Esophagus muscularis mucosa (tissue), 4 donors: ENCODE measurements around the gene HOXD11. TPM values are rescaled to one million over a fixed set of nuclear protein-coding genes. Genes with fewer than 3 reads are reported as not detected.

ENCODE experiments used
- DNase-seq: peaks from one replicate; pipeline ENCODE4 v3.0.0-alpha.2; 2017; ENCODE audit errors: extremely low spot score
- H3K27ac ChIP-seq, 4 donors: fragments of 200-600 bp; sonication (generic); replicated peaks in 1 of 4; 1 replicate in 3 of 4; 2 replicates in 1 of 4; pipeline ENCODE4 v1.5.1; 2016 to 2019; ENCODE audit warnings: mild to moderate bottlenecking in 1 of 4
- H3K27me3 ChIP-seq, 4 donors: fragments of 200-600 bp; sonication (generic); one replicate each; pipeline versions ENCODE4 v1.5.1 to v1.6.0; 2016 to 2019
- H3K36me3 ChIP-seq, 4 donors: fragments of 200-600 bp; sonication (generic); one replicate each; pipeline ENCODE4 v1.5.1; 2016 to 2019
- H3K4me1 ChIP-seq, 4 donors: fragments of 200-600 bp; sonication (generic); one replicate each; pipeline ENCODE4 v1.5.1; 2016 to 2019
- H3K4me3 ChIP-seq, 4 donors: fragments of 200-600 bp; sonication (generic); 1 replicate in 2 of 4; 2 replicates in 2 of 4; pipeline ENCODE4 v1.5.1; 2016 to 2019; ENCODE audit warnings: mild to moderate bottlenecking in 4 of 4, moderate library complexity in 1 of 4
- H3K9me3 ChIP-seq, 4 donors: fragments of 200-600 bp; sonication (generic); 1 replicate in 3 of 4; 2 replicates in 1 of 4; pipeline ENCODE4 v1.5.1; 2016 to 2019
- CTCF ChIP-seq, 3 experiments: fragments of 200-600 bp in 2 of 3; fragments of 450-650 bp in 1 of 3; sonication (generic) in 2 of 3; IDR thresholded peaks; one replicate each; pipeline ENCODE4 v1.5.1; 2017 to 2019; ENCODE audit warnings: antibody characterized with exemption in 3 of 3, mild to moderate bottlenecking in 2 of 3, moderate library complexity in 1 of 3
- EP300 ChIP-seq: sonication (generic); formaldehyde crosslinking; IDR thresholded peaks from one replicate; pipeline ENCODE4 v1.6.1; 2017; ENCODE audit warnings: antibody characterized with exemption
- POLR2A ChIP-seq: fragments of 450-650 bp; IDR thresholded peaks from one replicate; pipeline ENCODE4 v1.6.1; 2017; ENCODE audit warnings: antibody characterized with exemption, moderate library complexity, mild to moderate bottlenecking, low read depth
- POLR2AphosphoS5 ChIP-seq, 2 donors: sonication (generic); formaldehyde crosslinking; IDR thresholded peaks; one replicate each; pipeline ENCODE4 v1.6.1; 2017; ENCODE audit warnings: antibody characterized with exemption in 2 of 2
- WGBS: methylation state at CpG from one replicate; pipeline ENCODE4 v1.1.5; 2018; 5-methylcytosine and 5-hydroxymethylcytosine counted together
- intact Hi-C: fragments of 100-400 bp; cut with DNase I; formaldehyde crosslinking; loops from one replicate; pipeline ENCODE4 v1.15.1; 2023
- small RNA-seq, 3 donors: library from RNA; depleted of rRNA; stranded (forward); fragments of <200 nt; gene quantifications; one replicate each; pipeline ENCODE3, GENCODE V24; 2016
- total RNA-seq, 4 donors: library from RNA; depleted of rRNA; stranded (reverse); fragments of >200 nt; gene quantifications; one replicate each; pipeline versions ENCODE4 v1.1.0 to v1.2.1, GENCODE V29; 2016

The HOXD11 gene
- total RNA-seq, 4 donors from 2014 or later = not detected

- Histone ChIP-seq H3K4me3 (no peak overlapping the region), H3K9me3 (no peaks in the 10 kb centered on the region), H3K27me3 (peaks cover 7 to 100% (median 78%) of the 10 kb centered on the region in 4 donors), H3K27ac (no peak overlapping the region), H3K4me1 (peaks cover 17 to 58% (median 47%) of the 10 kb centered on the region in 4 donors), H3K36me3 (no peaks in the 10 kb centered on the region)
- WGBS = 23% methylated on average over 24 of the region's 39 CpGs
- TF ChIP-seq CTCF (IDR thresholded peaks at IDR 0.05) (no peak), POLR2AphosphoS5 (IDR thresholded peaks at IDR 0.05) (no peak), EP300 (no peak), POLR2A (no peak)
- intact Hi-C loops = no loop called here
- no peak for DNase-seq
Measured at GRCh38 chr2:176158855-176159662, 52.0 kb downstream of the HOXD11 start.

Small RNA genes lying within 50 kb of the gene (small RNA-seq; reads per million reads assigned to genes)
- 75,134 to 108,094 (median 98,772) reads per million in 3 donors for gene MIR10B

Other genes starting within 250 kb of the HOXD11 start
- gene LNPK, start 105.0 kb upstream of the HOXD11 start, total RNA-seq = 10 to 100 TPM in 2 of 4 donors, 1 to 10 TPM in 2; 9.4 to 15.8 (median 11.4) TPM
- gene EVX2, start 23.3 kb upstream of the HOXD11 start, total RNA-seq = under 1 TPM in 1 of 4 donors, not detected in 3; 0.11 TPM
- not detected for gene HOXD13, start 14.6 kb upstream of the HOXD11 start, total RNA-seq
- not detected for gene HOXD12, start 7.5 kb upstream of the HOXD11 start, total RNA-seq
- under 1 TPM in 2 of 4 donors, not detected in 2; 0.42 to 0.50 TPM for gene HOXD10, start 9.5 kb downstream of the HOXD11 start, total RNA-seq
- gene HOXD9, start 15.4 kb downstream of the HOXD11 start, total RNA-seq = 1 to 10 TPM in 1 of 4 donors, under 1 TPM in 3; 0.83 to 2.2 (median 0.99) TPM
- gene HOXD8, start 22.4 kb downstream of the HOXD11 start, total RNA-seq = 1 to 10 TPM; 3.7 to 4.8 (median 4.3) TPM
- 1 to 10 TPM in 2 of 4 donors, under 1 TPM in 2; 0.66 to 2.9 (median 1.9) TPM for gene HOXD4, start 44.3 kb downstream of the HOXD11 start, total RNA-seq
- 1 to 10 TPM in 2 of 4 donors, under 1 TPM in 2; 0.86 to 2.1 (median 1.4) TPM for gene HOXD3, start 50.0 kb downstream of the HOXD11 start, total RNA-seq
- under 1 TPM in 2 of 4 donors, not detected in 2; 0.19 to 0.34 TPM for gene HOXD1, start 81.4 kb downstream of the HOXD11 start, total RNA-seq
- 10 to 100 TPM; 26.2 to 31.1 (median 27.6) TPM for gene MTX2, start 162.2 kb downstream of the HOXD11 start, total RNA-seq